GM19238 (cell line): ENCODE data around the gene GALNT17.

Source experiments
- DNase-seq: peaks from one replicate; pipeline ENCODE4 v3.0.0; 2011; ENCODE audit warnings: low spot score; ENCODE audit not compliant: insufficient read length

The GALNT17 gene

GRCh38 chr7:71682841-71683781 lies 551.2 kb downstream of the GALNT17 start:
- no peak for DNase-seq

- no peak for DNase-seq
These were observed 555.3 kb downstream of the GALNT17 start for GRCh38 chr7:71687286-71687685.

GRCh38 chr7:71687831-71688599 lies 556.1 kb downstream of the GALNT17 start:
- DNase-seq, result no peak

GRCh38 chr7:71691538-71691937 lies 559.6 kb downstream of the GALNT17 start:
- DNase-seq, result no peak

- no peak for DNase-seq
These were observed 562.7 kb downstream of the GALNT17 start for GRCh38 chr7:71694665-71695064.

- no peak for DNase-seq
These were observed 563.2 kb downstream of the GALNT17 start for GRCh38 chr7:71695186-71695585.

- no peak for DNase-seq
These were observed 564.6 kb downstream of the GALNT17 start for GRCh38 chr7:71696511-71696910.

- no peak for DNase-seq
These were observed 565.5 kb downstream of the GALNT17 start for GRCh38 chr7:71697400-71697799.

GRCh38 chr7:71705217-71705616 lies 573.3 kb downstream of the GALNT17 start:
- no peak for DNase-seq

- no peak for DNase-seq
These were observed 574.1 kb downstream of the GALNT17 start for GRCh38 chr7:71705901-71706596.

GRCh38 chr7:71706597-71706975 lies 574.6 kb downstream of the GALNT17 start:
- no peak for DNase-seq

- DNase-seq, result no peak
These were observed 575.1 kb downstream of the GALNT17 start for GRCh38 chr7:71707041-71707440.

GRCh38 chr7:71708710-71709109 lies 576.8 kb downstream of the GALNT17 start:
- no peak for DNase-seq

- no peak for DNase-seq
These were observed 578.5 kb downstream of the GALNT17 start for GRCh38 chr7:71710442-71710841.

- DNase-seq, result no peak
These were observed 580.8 kb downstream of the GALNT17 start for GRCh38 chr7:71712653-71713180.

GRCh38 chr7:71716690-71717089 lies 584.7 kb downstream of the GALNT17 start:
- no peak for DNase-seq

- DNase-seq, result no peak
These were observed 586.6 kb downstream of the GALNT17 start for GRCh38 chr7:71718563-71718962.

GRCh38 chr7:71721742-71722141 lies 589.8 kb downstream of the GALNT17 start:
- DNase-seq, result no peak

GRCh38 chr7:71723859-71724258 lies 591.9 kb downstream of the GALNT17 start:
- DNase-seq, result no peak

- DNase-seq, result no peak
These were observed 595.4 kb downstream of the GALNT17 start for GRCh38 chr7:71727347-71727746.

GRCh38 chr7:71731740-71732139 lies 599.8 kb downstream of the GALNT17 start:
- DNase-seq, result no peak
